ENCODE measurements around the gene PRG2.
"Not testable (repeated sequence)": the region's sequence is repeated elsewhere in the genome, so short reads cannot be mapped to it uniquely, and the experiment has no call there.

PRG2 gene

GRCh38 chr11:57340039-57340615, 50.3 kb downstream of the PRG2 start:
- Histone ChIP-seq H3K9me3 (ENCODE audit: control insufficient read depth, low read length) (no peaks in the 10 kb centered on the region), H3K27ac (ENCODE audit: insufficient read depth, low read length, poor library complexity, severe bottlenecking) (no peak overlapping the region), H3K4me3 (ENCODE audit: insufficient read depth, low read depth, low read length, poor library complexity, severe bottlenecking) (no peak overlapping the region), H3K4me1 (ENCODE audit: control insufficient read depth, insufficient read depth, low read length, poor library complexity, severe bottlenecking) (peaks cover 8% of the 10 kb centered on the region), H3K27me3 (replicated peaks; ENCODE audit: control insufficient read depth, insufficient read depth, low read length, poor library complexity, severe bottlenecking) (no peaks in the 10 kb centered on the region), H3K36me3 (ENCODE audit: control insufficient read depth, insufficient read depth, low read length) (no peaks in the 10 kb centered on the region)
- DNase-seq: no peak

- DNase-seq: no peak
- Histone ChIP-seq H3K27me3 (replicated peaks; ENCODE audit: control insufficient read depth, insufficient read depth, low read length, poor library complexity, severe bottlenecking) (no peaks in the 10 kb centered on the region), H3K27ac (ENCODE audit: insufficient read depth, low read length, poor library complexity, severe bottlenecking) (no peak overlapping the region), H3K4me1 (ENCODE audit: control insufficient read depth, insufficient read depth, low read length, poor library complexity, severe bottlenecking) (peaks cover 15% of the 10 kb centered on the region), H3K9me3 (ENCODE audit: control insufficient read depth, low read length) (no peaks in the 10 kb centered on the region), H3K4me3 (ENCODE audit: insufficient read depth, low read depth, low read length, poor library complexity, severe bottlenecking) (no peak overlapping the region), H3K36me3 (ENCODE audit: control insufficient read depth, insufficient read depth, low read length) (no peaks in the 10 kb centered on the region)
These were observed 51.1 kb downstream of the PRG2 start for GRCh38 chr11:57339328-57339727.

- no peak within 1 kb of the TSS for H3K27ac ChIP-seq (ENCODE audit: insufficient read depth, low read length, poor library complexity, severe bottlenecking)
- H3K4me1 ChIP-seq (ENCODE audit: control insufficient read depth, insufficient read depth, low read length, poor library complexity, severe bottlenecking): peaks cover 17% of the 10 kb centered on the region
- H3K4me3 ChIP-seq (ENCODE audit: insufficient read depth, low read depth, low read length, poor library complexity, severe bottlenecking): no peak within 1 kb of the TSS
- no peak for DNase-seq
- H3K36me3 ChIP-seq (ENCODE audit: control insufficient read depth, insufficient read depth, low read length): peaks cover 7% of the 10 kb centered on the region
- H3K27me3 ChIP-seq (replicated peaks; ENCODE audit: control insufficient read depth, insufficient read depth, low read length, poor library complexity, severe bottlenecking): no peaks in the 10 kb centered on the region
- no peaks in the 10 kb centered on the region for H3K9me3 ChIP-seq (ENCODE audit: control insufficient read depth, low read length)
These were observed 52.3 kb downstream of the PRG2 start, which contains the start of gene P2RX3 for GRCh38 chr11:57338142-57338541. TSS of gene P2RX3 (plus strand) at chr11:57338352. CDS start at chr11:57338551, 199 bp downstream.

DNA sequence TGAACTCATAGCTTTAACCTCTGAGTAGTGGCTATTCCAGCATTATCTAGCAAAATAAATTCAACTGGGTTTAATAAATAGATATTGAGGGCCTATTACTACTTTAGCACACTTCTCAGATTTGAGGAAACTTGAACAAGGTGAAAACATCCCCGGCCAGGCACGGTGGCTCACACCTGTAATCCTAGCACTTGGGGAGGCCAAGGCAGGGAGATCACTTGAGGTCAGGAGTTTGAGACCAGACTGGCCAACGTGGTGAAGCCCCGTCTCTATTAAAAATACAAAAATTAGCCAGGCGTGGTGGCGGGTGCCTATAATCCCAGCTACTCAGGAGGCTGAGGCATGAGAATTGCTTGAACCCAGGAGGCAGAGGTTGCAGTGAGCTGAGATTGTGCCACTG, 53.6 kb downstream of the PRG2 start:
- H3K27me3 ChIP-seq (replicated peaks; ENCODE audit: control insufficient read depth, insufficient read depth, low read length, poor library complexity, severe bottlenecking); DNase-seq; H3K9me3 ChIP-seq (ENCODE audit: control insufficient read depth, low read length); H3K4me3 ChIP-seq (ENCODE audit: insufficient read depth, low read depth, low read length, poor library complexity, severe bottlenecking): not testable (repeated sequence)
- peaks cover 17% of the 10 kb centered on the region for H3K4me1 ChIP-seq (ENCODE audit: control insufficient read depth, insufficient read depth, low read length, poor library complexity, severe bottlenecking)
- peaks cover 19% of the 10 kb centered on the region for H3K36me3 ChIP-seq (ENCODE audit: control insufficient read depth, insufficient read depth, low read length)
- H3K27ac ChIP-seq (ENCODE audit: insufficient read depth, low read length, poor library complexity, severe bottlenecking): peak overlapping the region; percentile 86
